T-helper 9 cell (primary cell): ENCODE data around the gene NPY1R.

Experiments used
- DNase-seq: peaks from one replicate; pipeline ENCODE4 v3.0.0-alpha.2; 2020
- total RNA-seq, 2 donors: gene quantifications; one replicate each; lab custom pipeline; 2026; lab: John Stamatoyannopoulos, UW

Gene NPY1R
- 0 to 0.14 reads per million in 2 donors for total RNA-seq

GRCh38 chr4:163332526-163333406 is at the start of gene NPY1R:
Gene NPY1R, minus strand, starts transcription at chr4:163332596. Its CDS starts 6,042 bp downstream, at chr4:163326554.
- DNase-seq = no peak

GRCh38 chr4:163380703-163381102 is 48.3 kb upstream of the NPY1R start:
- DNase-seq = no peak

- no peak for DNase-seq
Observed at GRCh38 chr4:163378661-163379060, 46.3 kb upstream of the NPY1R start.

- no peak for DNase-seq
Observed at GRCh38 chr4:163372029-163372428, 39.6 kb upstream of the NPY1R start.

- DNase-seq = no peak
Observed at GRCh38 chr4:163367651-163368050, 35.3 kb upstream of the NPY1R start.

- no peak for DNase-seq
Observed at GRCh38 chr4:163356104-163356503, 23.7 kb upstream of the NPY1R start.

GRCh38 chr4:163353054-163353453 is 20.7 kb upstream of the NPY1R start:
- no peak for DNase-seq

GRCh38 chr4:163350672-163351071 is 18.3 kb upstream of the NPY1R start:
- no peak for DNase-seq

GRCh38 chr4:163344147-163345125 is 12.0 kb upstream of the NPY1R start:
- no peak for DNase-seq

- DNase-seq = no peak
Observed at GRCh38 chr4:163343604-163344146, 11.3 kb upstream of the NPY1R start, which contains the start of gene NPY5R. Gene NPY5R, plus strand, starts transcription at chr4:163343892. Its CDS starts 6,382 bp downstream, at chr4:163350274.

GRCh38 chr4:163335384-163335783 is 3.0 kb upstream of the NPY1R start:
- no peak for DNase-seq

- DNase-seq = no peak
Observed at GRCh38 chr4:163331629-163332376, 593 bp downstream of the NPY1R start.

GRCh38 chr4:163330916-163331628 is 1.3 kb downstream of the NPY1R start:
- DNase-seq = no peak

GRCh38 chr4:163317110-163317509 is 15.3 kb downstream of the NPY1R start:
- DNase-seq = no peak

- no peak for DNase-seq
Observed at GRCh38 chr4:163309466-163309865, 22.9 kb downstream of the NPY1R start.

- no peak for DNase-seq
Observed at GRCh38 chr4:163303069-163303468, 29.3 kb downstream of the NPY1R start.

- no peak for DNase-seq
Observed at GRCh38 chr4:163300445-163300844, 32.0 kb downstream of the NPY1R start.

GRCh38 chr4:163295138-163295537 is 37.3 kb downstream of the NPY1R start:
- no peak for DNase-seq

GRCh38 chr4:163284304-163284703 is 48.1 kb downstream of the NPY1R start:
- DNase-seq = no peak

GRCh38 chr4:163280703-163281519 is 51.5 kb downstream of the NPY1R start:
- DNase-seq = no peak

- no peak for DNase-seq
Observed at GRCh38 chr4:163279713-163280112, 52.7 kb downstream of the NPY1R start.
